Effector CD8-positive, alpha-beta T cell (primary cell): ENCODE measurements around the gene CDK2AP2.

Experiments
- DNase-seq: peaks from one replicate; lab custom pipeline; 2025; lab: John Stamatoyannopoulos, UW

CDK2AP2 gene

GRCh38 chr11:67503119-67504004 is 4.6 kb downstream of the CDK2AP2 start:
- DNase-seq, result no peak

GRCh38 chr11:67502328-67502979 is 5.5 kb downstream of the CDK2AP2 start:
- no peak for DNase-seq

- no peak for DNase-seq
These were observed 6.1 kb downstream of the CDK2AP2 start for GRCh38 chr11:67501854-67502253.

DNA sequence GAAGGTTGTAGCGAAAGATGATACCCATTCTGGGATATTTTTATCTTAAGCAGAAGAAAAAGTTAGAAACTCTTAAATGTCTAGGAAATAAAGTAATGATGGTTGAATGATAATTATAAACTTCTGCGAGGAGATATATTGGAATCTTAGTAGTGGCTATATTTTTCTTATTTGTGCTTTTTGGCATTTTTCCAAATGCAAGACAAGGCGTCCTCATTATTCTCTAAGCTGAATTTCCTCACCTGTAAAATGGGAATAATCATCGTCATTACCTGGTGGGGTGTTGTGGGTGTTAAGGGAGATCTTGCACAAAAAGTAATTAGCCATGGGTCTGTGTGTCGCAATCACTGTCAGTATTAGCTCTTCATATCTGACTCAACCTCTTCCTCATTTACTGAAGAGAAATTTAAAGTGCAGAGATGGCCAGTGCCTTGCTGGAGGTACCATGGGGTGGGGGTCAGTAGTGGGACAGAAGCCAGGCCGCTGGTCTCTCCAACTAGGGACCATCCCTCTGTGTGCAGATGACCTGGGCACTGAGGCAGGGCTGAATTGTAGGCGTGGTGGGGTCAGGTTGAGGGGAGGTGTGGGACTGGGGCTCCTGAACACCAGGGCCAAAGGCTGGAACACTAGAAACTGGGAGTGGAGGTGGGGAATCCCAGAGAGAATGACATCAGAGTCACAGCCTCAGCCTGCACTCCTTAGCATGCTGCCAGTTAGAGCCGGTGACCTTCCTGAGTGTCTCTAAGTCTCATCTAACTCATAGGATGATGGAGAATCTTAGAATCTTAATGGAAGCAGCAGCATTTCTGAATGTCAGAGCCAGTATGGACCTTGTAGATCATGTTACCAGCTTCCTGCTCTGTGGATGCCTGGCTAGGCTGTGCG is 6.9 kb downstream of the CDK2AP2 start:
- no peak for DNase-seq

GRCh38 chr11:67500484-67500821 is 7.5 kb downstream of the CDK2AP2 start:
- no peak for DNase-seq

GRCh38 chr11:67499808-67500483 is 8.0 kb downstream of the CDK2AP2 start:
- DNase-seq, result no peak

DNA sequence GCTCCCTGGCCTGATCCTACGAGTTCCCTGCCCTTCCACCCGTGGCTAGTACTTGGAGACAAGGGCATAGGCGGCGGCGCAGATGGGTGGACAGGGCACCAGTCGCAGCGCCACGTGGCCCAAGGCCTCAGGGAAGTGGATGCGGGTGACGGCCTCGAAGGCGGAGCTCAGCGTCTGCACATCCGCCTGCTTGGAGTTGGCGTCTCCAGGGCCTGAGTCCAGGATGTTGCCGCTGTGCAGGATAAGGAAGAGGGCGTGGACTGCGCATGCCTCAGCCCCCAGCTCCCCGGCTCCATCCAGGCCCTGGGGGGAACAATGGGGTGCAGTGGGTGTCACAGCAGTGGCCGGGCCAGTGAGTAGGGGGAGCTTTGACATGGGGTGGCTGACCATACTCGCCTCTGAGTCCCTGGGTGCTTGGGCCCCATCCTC is 9.4 kb downstream of the CDK2AP2 start:
- no peak for DNase-seq

DNA sequence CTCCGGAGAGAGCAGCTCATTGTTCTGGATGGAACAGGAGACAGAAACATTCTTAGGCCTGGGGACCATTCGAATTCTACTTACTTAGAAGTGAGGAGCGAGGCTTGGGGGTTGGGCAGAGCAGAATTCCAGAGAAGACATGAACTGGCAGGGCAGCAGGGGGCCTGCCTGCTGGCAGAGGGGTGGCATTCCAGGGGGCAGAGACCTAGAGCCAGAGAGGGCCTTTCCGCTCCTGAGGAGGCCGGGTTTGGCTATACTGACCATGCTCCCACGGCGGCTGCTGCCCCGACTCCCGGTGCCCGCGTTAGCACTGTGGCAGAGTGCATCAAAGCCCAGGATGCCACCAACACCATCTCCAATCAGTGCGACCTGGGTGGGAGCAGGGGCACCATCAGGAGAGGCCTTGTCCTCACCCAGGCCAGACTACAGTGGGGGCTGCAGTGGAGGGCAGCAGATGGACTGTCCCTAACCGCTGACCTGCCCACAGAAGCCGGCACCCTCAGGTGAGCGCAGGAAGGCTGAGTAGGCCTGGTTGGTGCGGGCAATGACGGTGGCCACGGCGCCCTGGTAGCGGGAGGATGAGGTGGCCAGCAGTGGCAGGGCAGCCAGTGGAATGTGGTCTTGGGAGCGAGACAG is 10.2 kb downstream of the CDK2AP2 start:
- no peak for DNase-seq

DNA sequence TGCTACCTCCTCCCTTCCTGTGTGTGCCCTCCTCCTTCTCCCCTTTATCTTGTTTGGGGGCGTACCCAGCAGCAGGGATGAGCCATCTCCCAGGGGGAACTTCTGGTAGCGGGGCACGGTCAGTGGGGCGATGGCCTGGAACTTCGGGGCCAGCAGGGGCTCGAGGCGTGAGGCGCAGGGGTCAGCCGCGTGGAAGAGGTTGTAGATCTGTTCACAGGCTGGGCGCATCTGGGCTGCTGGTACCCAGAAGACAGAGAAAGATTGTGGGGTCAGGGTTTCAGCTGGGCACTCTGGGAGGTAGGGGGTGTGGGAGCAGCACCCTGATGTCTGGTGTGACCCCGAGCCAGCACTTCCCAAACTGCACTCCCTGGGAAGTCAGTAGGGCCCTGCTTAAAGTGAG is 11.8 kb downstream of the CDK2AP2 start:
- DNase-seq, result no peak

GRCh38 chr11:67495234-67496005 is 12.5 kb downstream of the CDK2AP2 start:
- no peak for DNase-seq

DNA sequence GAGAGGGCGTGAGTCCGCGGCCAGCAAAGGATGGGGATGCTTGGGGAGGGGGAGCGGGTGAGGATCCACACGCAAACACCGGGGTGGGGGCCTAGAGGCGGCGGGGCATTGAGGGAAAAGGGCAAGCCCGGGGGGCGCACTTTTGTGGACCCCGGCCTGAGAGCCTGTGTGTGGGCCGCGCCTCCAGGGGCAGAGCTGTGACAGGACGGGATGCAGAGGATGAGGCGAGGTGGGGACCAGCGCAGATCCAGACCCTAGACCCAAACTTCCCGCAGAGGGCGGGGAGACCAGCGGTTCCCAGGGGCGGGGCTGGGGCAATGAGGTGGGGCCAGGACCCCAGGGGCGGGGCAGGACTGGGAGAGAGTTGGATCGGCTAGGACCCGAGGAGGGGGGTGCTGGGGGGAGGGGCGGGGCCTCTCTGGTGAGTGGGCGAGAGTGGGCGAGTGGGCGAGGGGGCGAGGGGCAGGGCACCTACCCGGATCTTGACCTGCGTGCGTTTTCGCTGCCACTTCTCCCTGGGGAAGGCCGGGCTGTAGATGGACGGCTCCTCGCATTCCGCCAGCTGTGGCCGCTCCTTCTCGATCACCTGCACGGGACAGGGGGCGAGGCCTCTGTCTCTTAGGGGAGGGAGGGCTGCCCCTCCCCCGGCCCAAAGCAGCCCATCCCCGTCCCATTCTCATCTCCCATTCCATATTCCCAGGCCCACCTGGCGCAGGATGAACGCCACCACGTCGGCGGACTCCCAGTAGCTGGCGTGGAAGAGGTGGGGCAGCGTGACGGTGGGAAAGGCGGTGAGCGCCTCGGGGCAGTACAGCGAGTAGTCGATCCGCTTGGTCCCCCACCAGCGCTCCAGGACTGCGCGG is 13.4 kb downstream of the CDK2AP2 start:
- DNase-seq, result no peak

DNA sequence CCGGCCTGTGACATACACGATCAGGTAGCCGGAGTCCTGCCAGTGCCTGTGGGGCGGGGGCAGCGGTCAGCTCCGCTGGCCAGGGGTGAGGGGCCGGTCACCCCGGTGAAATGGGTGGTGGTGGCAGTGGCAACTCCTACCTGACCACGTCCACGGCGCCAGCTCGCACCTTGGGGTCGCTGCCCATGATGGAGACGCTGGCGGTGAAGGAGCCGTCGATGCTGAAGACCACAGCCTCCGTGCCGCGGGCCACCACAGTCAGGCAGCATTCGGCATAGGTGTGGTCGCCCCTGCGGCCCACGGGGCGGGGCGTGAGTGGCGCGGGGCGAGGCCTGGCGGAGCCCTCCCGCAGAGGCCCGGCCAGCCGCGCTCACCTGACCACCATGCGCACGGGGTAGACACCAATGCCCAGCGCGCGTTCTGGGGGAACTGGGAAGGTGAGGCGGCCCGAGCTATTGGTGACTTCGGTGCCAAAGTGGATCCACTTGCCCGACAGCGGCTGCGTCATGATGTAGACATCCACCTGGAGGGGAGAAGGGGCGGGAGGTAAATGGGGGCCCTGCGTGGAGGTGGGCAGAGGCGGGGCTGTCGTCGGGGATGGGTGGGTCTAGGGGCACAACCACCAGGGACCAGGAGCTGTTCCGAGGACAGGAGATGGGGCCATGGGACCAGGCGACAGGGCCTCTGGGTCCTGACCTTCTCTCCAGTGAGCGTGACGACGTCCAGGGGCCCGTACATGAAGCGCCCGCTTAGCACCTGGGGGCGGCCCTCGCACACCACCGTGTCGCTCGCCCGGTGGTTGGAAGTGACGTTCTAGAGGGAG is 14.2 kb downstream of the CDK2AP2 start:
- DNase-seq, result no peak

DNA sequence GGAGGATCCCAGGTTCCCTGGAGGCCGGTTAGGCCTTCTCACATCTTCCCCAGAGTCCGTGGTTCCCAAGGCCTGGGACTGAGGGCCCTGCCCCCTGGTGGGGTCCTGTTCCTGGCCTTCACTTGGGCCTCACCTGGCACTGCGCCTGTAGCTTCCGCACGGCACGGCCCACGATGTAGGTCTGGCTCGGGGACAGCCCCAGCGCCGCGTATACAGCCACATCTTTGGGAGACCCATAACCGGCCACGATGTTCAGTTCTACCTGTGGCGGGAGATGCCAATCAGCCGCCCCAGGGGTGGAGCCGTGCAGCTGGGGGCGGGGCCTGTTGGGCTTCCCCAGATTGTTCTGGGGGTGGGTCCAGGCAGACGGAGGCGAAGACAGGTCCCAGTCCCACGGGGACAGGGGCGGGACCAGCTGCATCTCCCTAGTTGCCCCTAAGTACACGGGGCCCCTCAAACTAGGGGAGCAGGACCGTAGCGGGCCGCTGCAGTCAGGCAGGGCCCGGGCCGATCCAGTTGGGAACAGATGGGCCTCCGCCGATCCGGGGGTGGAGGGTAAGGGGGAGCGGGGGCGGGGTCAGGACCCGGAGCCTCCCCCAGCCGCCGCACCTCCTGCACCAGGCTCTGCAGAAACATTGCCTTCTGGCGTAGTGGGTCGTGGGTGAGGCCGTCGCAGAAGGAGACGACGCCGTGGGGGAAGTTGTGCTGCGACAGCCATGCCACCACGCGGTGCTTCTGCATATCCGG is 15.0 kb downstream of the CDK2AP2 start:
- no peak for DNase-seq

DNA sequence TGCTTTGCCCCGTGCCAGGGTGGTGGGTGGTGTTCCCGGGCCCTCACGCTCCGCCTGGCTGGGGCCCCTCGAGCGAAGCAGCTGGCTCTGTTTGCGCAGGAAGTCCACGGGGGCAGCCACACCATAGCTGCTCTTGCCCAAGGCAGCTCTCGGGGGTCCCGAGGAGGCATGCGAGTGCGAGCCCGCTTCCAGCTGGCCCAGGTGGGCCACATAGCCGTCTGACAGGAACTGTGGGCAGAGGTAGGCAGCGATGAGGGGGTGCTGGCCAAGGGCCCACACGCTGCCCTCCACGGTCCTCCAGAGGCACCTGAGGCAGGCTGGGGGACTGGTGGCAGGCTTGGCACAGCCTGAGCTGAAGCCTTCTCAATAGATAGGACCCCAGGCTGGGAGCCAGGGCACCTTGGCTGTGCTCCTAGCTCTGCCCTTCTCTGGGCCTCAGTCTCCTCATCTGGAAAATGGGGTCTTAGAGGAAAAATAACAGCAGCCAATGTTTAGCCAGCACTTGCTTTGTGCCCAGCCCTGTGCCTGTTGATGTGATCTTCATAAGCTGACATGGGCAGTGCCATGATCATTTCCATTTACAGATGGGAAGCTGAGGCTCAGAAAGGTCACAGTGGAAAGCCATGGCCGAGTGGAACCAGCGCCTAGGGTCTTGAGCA is 15.8 kb downstream of the CDK2AP2 start:
- DNase-seq, result no peak

DNA sequence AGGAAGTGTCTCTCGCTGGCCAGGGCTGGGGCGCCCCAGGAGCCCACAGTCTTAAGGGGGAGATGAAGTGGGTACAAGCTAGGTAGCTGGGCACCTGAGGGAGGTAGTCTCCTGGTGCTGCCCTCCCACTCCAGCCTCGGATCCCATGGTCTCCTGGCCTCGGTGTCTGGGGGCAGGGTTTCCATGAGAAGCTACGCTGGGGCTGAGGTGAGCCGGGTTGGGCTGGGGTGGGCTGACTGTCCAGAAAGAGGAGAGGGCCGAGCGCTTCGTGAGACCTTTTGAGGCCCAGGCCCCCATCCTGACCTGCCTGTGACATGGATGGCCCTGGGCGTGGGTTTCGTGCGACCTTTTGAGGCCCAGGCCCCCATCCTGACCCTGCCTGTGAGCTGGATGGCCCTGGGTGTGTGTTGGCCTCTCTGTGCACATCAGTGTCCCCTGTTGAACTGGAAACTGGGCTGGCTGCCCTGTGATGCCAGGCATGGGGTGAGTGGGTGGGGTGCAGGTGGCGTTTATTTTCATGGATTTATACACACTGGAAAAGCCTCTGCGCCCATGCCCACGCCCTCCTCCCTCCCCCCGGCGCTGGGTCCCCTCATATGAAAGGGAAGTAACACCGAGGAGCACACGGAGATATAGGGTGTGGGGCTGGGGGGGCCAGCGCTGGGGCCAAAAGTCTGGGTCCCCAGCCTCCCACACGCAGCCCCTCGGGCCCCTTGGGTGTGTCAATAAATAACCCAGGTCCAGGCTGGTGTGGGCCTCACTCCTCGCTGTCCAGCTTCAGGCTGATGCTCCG is 16.5 kb downstream of the CDK2AP2 start:
- no peak for DNase-seq

DNA sequence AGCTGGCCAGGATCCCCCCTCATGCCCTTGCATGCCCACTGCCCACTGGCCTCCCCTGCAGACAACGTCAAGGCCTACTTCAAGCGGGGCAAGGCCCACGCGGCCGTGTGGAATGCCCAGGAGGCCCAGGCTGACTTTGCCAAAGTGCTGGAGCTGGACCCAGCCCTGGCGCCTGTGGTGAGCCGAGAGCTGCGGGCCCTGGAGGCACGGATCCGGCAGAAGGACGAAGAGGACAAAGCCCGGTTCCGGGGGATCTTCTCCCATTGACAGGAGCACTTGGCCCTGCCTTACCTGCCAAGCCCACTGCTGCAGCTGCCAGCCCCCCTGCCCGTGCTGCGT is 17.3 kb downstream of the CDK2AP2 start:
- DNase-seq, result no peak
